H9 (cell line): ENCODE results near the gene TMEM132C. TPM values are rescaled to one million over a fixed set of nuclear protein-coding genes. Genes with fewer than 3 reads are reported as not detected.
A peak's percentile ranks its signal among the peaks of the same experiment; 100 is the strongest.

Experiments
- DNase-seq: peaks from one replicate; pipeline ENCODE4 v3.0.0-alpha.2; 2017
- H2AFZ ChIP-seq: one replicate; pipeline ENCODE4 v1.6.1; 2013; ENCODE audit warnings: mild to moderate bottlenecking, low read length, control low read depth, moderate library complexity
- H2AK5ac ChIP-seq: 2 replicates; pipeline ENCODE4 v1.6.1; 2013; ENCODE audit warnings: low read length, control low read depth, mixed read lengths; ENCODE audit not compliant: insufficient read length
- H2BK120ac ChIP-seq: one replicate; pipeline ENCODE4 v1.6.1; 2013; ENCODE audit warnings: low read depth, mild to moderate bottlenecking, low read length, control low read depth, inconsistent platforms; ENCODE audit not compliant: poor library complexity, severe bottlenecking
- H2BK12ac ChIP-seq: 2 replicates; pipeline ENCODE4 v1.6.1; 2013; ENCODE audit warnings: low read length, control low read depth, mixed read lengths, low read depth; ENCODE audit not compliant: insufficient read length
- H2BK15ac ChIP-seq: 2 replicates; pipeline ENCODE4 v1.6.1; 2013; ENCODE audit warnings: low read depth, low read length, control low read depth
- H2BK20ac ChIP-seq: one replicate; pipeline ENCODE4 v1.6.1; 2013; ENCODE audit warnings: low read depth, mild to moderate bottlenecking, low read length, control low read depth, inconsistent platforms; ENCODE audit not compliant: poor library complexity, severe bottlenecking
- H2BK5ac ChIP-seq: 2 replicates; pipeline ENCODE4 v1.6.1; 2013; ENCODE audit warnings: low read length, control low read depth, mixed read lengths; ENCODE audit not compliant: insufficient read length
- H3K14ac ChIP-seq: 2 replicates; pipeline ENCODE4 v1.6.1; 2013; ENCODE audit warnings: low read length, control low read depth; ENCODE audit not compliant: insufficient read depth
- H3K18ac ChIP-seq: 2 replicates; pipeline ENCODE4 v1.6.1; 2013; ENCODE audit warnings: low read depth, mild to moderate bottlenecking, mixed read lengths, low read length, control low read depth; ENCODE audit not compliant: insufficient read length
- H3K23ac ChIP-seq: 2 replicates; pipeline ENCODE4 v1.6.1; 2013; ENCODE audit warnings: low read length, control low read depth, mixed read lengths, low read depth; ENCODE audit not compliant: insufficient read length
- H3K23me2 ChIP-seq: 2 replicates; pipeline ENCODE4 v1.6.1; 2013; ENCODE audit warnings: low read depth, mild to moderate bottlenecking, mixed read lengths, low read length, control low read depth; ENCODE audit not compliant: insufficient read length, poor library complexity, severe bottlenecking
- H3K27ac ChIP-seq: 2 replicates; pipeline ENCODE4 v1.5.1; 2013; ENCODE audit warnings: low read length, control low read depth, mixed read lengths, low read depth; ENCODE audit not compliant: insufficient read length
- H3K27me3 ChIP-seq: 2 replicates; pipeline ENCODE4 v1.6.1; 2013; ENCODE audit warnings: low read length, control low read depth, inconsistent platforms; ENCODE audit not compliant: insufficient read depth
- H3K4ac ChIP-seq: 2 replicates; pipeline ENCODE4 v1.6.1; 2013; ENCODE audit warnings: low read depth, mild to moderate bottlenecking, control low read depth, inconsistent platforms, low read length, moderate library complexity
- H3K4me1 ChIP-seq: 2 replicates; pipeline ENCODE4 v1.6.1; 2013; ENCODE audit warnings: low read length, control low read depth, inconsistent platforms; ENCODE audit not compliant: insufficient read depth
- H3K4me2 ChIP-seq: 2 replicates; pipeline ENCODE4 v1.6.1; 2013; ENCODE audit warnings: low read length, control low read depth, mixed read lengths; ENCODE audit not compliant: insufficient read length, insufficient read depth
- H3K56ac ChIP-seq: 2 replicates; pipeline ENCODE4 v1.6.1; 2013; ENCODE audit warnings: low read depth, mild to moderate bottlenecking, mixed read lengths, low read length, control low read depth; ENCODE audit not compliant: insufficient read length
- H3K79me1 ChIP-seq: 2 replicates; pipeline ENCODE4 v1.6.1; 2013; ENCODE audit warnings: low read depth, mild to moderate bottlenecking, moderate library complexity, low read length, control low read depth, inconsistent platforms; ENCODE audit not compliant: insufficient read depth, poor library complexity, severe bottlenecking
- H3K79me2 ChIP-seq: 2 replicates; pipeline ENCODE4 v1.6.1; 2013; ENCODE audit warnings: low read length, control low read depth, inconsistent platforms; ENCODE audit not compliant: insufficient read depth
- H3K9ac ChIP-seq: 2 replicates; pipeline ENCODE4 v1.6.1; 2013; ENCODE audit warnings: low read length, control low read depth, mixed read lengths; ENCODE audit not compliant: insufficient read length; ENCODE audit errors: extremely low read depth
- H3K9me3 ChIP-seq: one replicate; pipeline ENCODE4 v1.6.1; 2013; ENCODE audit warnings: low read depth, low read length, inconsistent platforms; ENCODE audit not compliant: control insufficient read depth
- H3T11ph ChIP-seq: one replicate; pipeline ENCODE4 v1.6.1; 2013; ENCODE audit warnings: mild to moderate bottlenecking, low read length, control low read depth, inconsistent platforms
- H4K20me1 ChIP-seq: one replicate; pipeline ENCODE4 v1.6.1; 2013; ENCODE audit not compliant: control insufficient read depth, insufficient read length, insufficient read depth
- H4K5ac ChIP-seq: 2 replicates; pipeline ENCODE4 v1.6.1; 2013; ENCODE audit warnings: low read depth, mild to moderate bottlenecking, mixed read lengths, low read length, control low read depth; ENCODE audit not compliant: insufficient read length
- H4K8ac ChIP-seq: replicated peaks from 2 replicates; pipeline ENCODE4 v1.6.1; 2013; ENCODE audit warnings: low read length, control low read depth, mixed read lengths, low read depth; ENCODE audit not compliant: insufficient read length
- H4K91ac ChIP-seq: 2 replicates; pipeline ENCODE4 v1.6.1; 2013; ENCODE audit warnings: low read depth, mild to moderate bottlenecking, moderate library complexity, mixed read lengths, low read length, control low read depth; ENCODE audit not compliant: insufficient read length
- H3K27ac Mint-ChIP-seq, 3 experiments: 2 replicates in 2 of 3; 3 replicates in 1 of 3; pipeline ENCODE4 v1.8.0; 2020 to 2021; ENCODE audit warnings: mixed read lengths in 3 of 3, mild to moderate bottlenecking in 1 of 3, moderate library complexity in 1 of 3
- H3K27me3 Mint-ChIP-seq: 2 replicates; pipeline ENCODE4 v1.8.0; 2021; ENCODE audit warnings: low read depth, mild to moderate bottlenecking, moderate library complexity, mixed read lengths
- H3K36me3 Mint-ChIP-seq, 3 experiments: 2 replicates in 2 of 3; 3 replicates in 1 of 3; pipeline ENCODE4 v1.8.0; 2020 to 2021; ENCODE audit warnings: low read depth in 3 of 3, mixed read lengths in 3 of 3; ENCODE audit not compliant: insufficient read depth in 1 of 3
- H3K4me1 Mint-ChIP-seq, 2 experiments: 2 replicates each; pipeline ENCODE4 v1.8.0; 2020; ENCODE audit warnings: mixed read lengths in 2 of 2
- H3K4me3 Mint-ChIP-seq, 2 experiments: 2 replicates in 1 of 2; 3 replicates in 1 of 2; pipeline ENCODE4 v1.8.0; 2020 to 2021; ENCODE audit warnings: mild to moderate bottlenecking in 2 of 2, mixed read lengths in 2 of 2, moderate library complexity in 1 of 2
- H3K9me3 Mint-ChIP-seq, 2 experiments: 2 replicates in 1 of 2; 3 replicates in 1 of 2; pipeline ENCODE4 v1.8.0; 2020; ENCODE audit warnings: mild to moderate bottlenecking in 2 of 2, mixed read lengths in 2 of 2, moderate library complexity in 1 of 2
- WGBS: extraction: QIAGEN DNeasy Blood & Tissue Kit; methylation state at CpG from one replicate; pipeline ENCODE4 v1.1.7; 2013; ENCODE audit warnings: missing lambda C conversion rate, low lambda C conversion rate, mixed read lengths; ENCODE audit not compliant: insufficient read length; ENCODE audit errors: extremely low coverage; 5-methylcytosine and 5-hydroxymethylcytosine counted together
- total RNA-seq: library from RNA; stranded (reverse); gene quantifications from 2 replicates; pipeline ENCODE4 v1.2.1, GENCODE V29; 2021
- TF ChIP-seq, protein P1 (sequence below): fragments of 200-600 bp; sonication (generic); conservative IDR thresholded peaks from 3 replicates; pipeline ENCODE4 v1.8.0; 2021; ENCODE audit warnings: antibody characterized with exemption, mild to moderate bottlenecking

TMEM132C gene
- total RNA-seq, 1 experiment from 2014 or later: 0.22 TPM

GRCh38 chr12:128387811-128388422 lies 120.9 kb downstream of the TMEM132C start:
- Mint-ChIP-seq H3K4me3 (no peak overlapping the region), H3K4me1 (peaks cover 12 to 18% of the 10 kb centered on the region in 2 experiments), H3K27ac (peak overlapping the region in 1 of 3 experiments; percentile 22; a peak in 1 of 7 replicates), H3K9me3 (peaks cover 2 to 7% of the 10 kb centered on the region in 2 experiments; a peak in 2 of 5 replicates), H3K27me3 (peaks cover 71% of the 10 kb centered on the region), H3K36me3 (peaks cover 0 to 4% (median 0%) of the 10 kb centered on the region in 3 experiments; a peak in 2 of 7 replicates)
- H2BK12ac ChIP-seq: no peak overlapping the region
- H3K56ac ChIP-seq: no peak overlapping the region
- no peaks in the 10 kb centered on the region for H3K27me3 ChIP-seq
- H2BK15ac ChIP-seq: no peak overlapping the region
- no peak overlapping the region for H3K27ac ChIP-seq
- H2AK5ac ChIP-seq: no peak overlapping the region
- no peaks in the 10 kb centered on the region for H3K23me2 ChIP-seq
- H3K9ac ChIP-seq: no peak overlapping the region
- no peaks in the 10 kb centered on the region for H4K20me1 ChIP-seq
- no peak overlapping the region for H3K18ac ChIP-seq
- H3K9me3 ChIP-seq: no peaks in the 10 kb centered on the region
- H3K4ac ChIP-seq: no peak overlapping the region
- H3K4me1 ChIP-seq: no peaks in the 10 kb centered on the region
- H3K79me2 ChIP-seq: no peaks in the 10 kb centered on the region
- H2AFZ ChIP-seq: no peak overlapping the region
- no peak overlapping the region for H3K4me2 ChIP-seq
- H4K91ac ChIP-seq: no peak overlapping the region
- no peak overlapping the region for H2BK5ac ChIP-seq
- no peak overlapping the region for H3K23ac ChIP-seq
- no peak overlapping the region for H4K8ac ChIP-seq
- TF ChIP-seq, protein P1, sequence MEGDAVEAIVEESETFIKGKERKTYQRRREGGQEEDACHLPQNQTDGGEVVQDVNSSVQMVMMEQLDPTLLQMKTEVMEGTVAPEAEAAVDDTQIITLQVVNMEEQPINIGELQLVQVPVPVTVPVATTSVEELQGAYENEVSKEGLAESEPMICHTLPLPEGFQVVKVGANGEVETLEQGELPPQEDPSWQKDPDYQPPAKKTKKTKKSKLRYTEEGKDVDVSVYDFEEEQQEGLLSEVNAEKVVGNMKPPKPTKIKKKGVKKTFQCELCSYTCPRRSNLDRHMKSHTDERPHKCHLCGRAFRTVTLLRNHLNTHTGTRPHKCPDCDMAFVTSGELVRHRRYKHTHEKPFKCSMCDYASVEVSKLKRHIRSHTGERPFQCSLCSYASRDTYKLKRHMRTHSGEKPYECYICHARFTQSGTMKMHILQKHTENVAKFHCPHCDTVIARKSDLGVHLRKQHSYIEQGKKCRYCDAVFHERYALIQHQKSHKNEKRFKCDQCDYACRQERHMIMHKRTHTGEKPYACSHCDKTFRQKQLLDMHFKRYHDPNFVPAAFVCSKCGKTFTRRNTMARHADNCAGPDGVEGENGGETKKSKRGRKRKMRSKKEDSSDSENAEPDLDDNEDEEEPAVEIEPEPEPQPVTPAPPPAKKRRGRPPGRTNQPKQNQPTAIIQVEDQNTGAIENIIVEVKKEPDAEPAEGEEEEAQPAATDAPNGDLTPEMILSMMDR: peak; percentile 88
- WGBS: no CpG with 5 or more reads among the region's 19 CpGs
- H2BK20ac ChIP-seq: no peak overlapping the region
- no peaks in the 10 kb centered on the region for H3K79me1 ChIP-seq
- H4K5ac ChIP-seq: no peak overlapping the region
- no peak overlapping the region for H3T11ph ChIP-seq
- H3K14ac ChIP-seq: peak overlapping the region; percentile 22; the same call in 1 of the 2 replicates
- peak; percentile 92 for DNase-seq
- H2BK120ac ChIP-seq: no peak overlapping the region
